ENCODE results near the gene KANTR.
"Not testable (repeated sequence)": the region's sequence is repeated elsewhere in the genome, so short reads cannot be mapped to it uniquely, and the experiment has no call there.

KANTR gene

GRCh38 chrX:53128097-53128749, 34.3 kb downstream of the KANTR start:
- DNase-seq (ENCODE audit: low spot score), result no peak

- DNase-seq (ENCODE audit: low spot score), result no peak
Measured at GRCh38 chrX:53133400-53133799, 39.5 kb downstream of the KANTR start.

GRCh38 chrX:53135581-53135980, 41.6 kb downstream of the KANTR start:
- DNase-seq (ENCODE audit: low spot score), result no peak

GRCh38 chrX:53153581-53153980, 59.6 kb downstream of the KANTR start:
- DNase-seq (ENCODE audit: low spot score), result no peak

GRCh38 chrX:53155512-53156206, 61.7 kb downstream of the KANTR start:
- no peak for DNase-seq (ENCODE audit: low spot score)

- no peak for DNase-seq (ENCODE audit: low spot score)
Measured at GRCh38 chrX:53156207-53156596, 62.3 kb downstream of the KANTR start.

- DNase-seq (ENCODE audit: low spot score), result no peak
Measured at GRCh38 chrX:53159184-53159583, 65.2 kb downstream of the KANTR start.

- no peak for DNase-seq (ENCODE audit: low spot score)
Measured at GRCh38 chrX:53160297-53160983, 66.5 kb downstream of the KANTR start.

GRCh38 chrX:53163436-53163835, 69.5 kb downstream of the KANTR start:
- DNase-seq (ENCODE audit: low spot score), result no peak

GRCh38 chrX:53164566-53164965, 70.6 kb downstream of the KANTR start:
- not testable (repeated sequence) for DNase-seq (ENCODE audit: low spot score)

- DNase-seq (ENCODE audit: low spot score), result no peak
Measured at GRCh38 chrX:53166103-53166502, 72.2 kb downstream of the KANTR start.

- no peak for DNase-seq (ENCODE audit: low spot score)
Measured at GRCh38 chrX:53171356-53171755, 77.4 kb downstream of the KANTR start.

Measured in LoVo (cell line).